Progenitor cell of endocrine pancreas (in vitro differentiated cells): ENCODE results near the gene PARD3. TPM values are rescaled to one million over a fixed set of nuclear protein-coding genes. Genes with fewer than 3 reads are reported as not detected.

ENCODE experiments used
- DNase-seq: peaks from one replicate; pipeline ENCODE4 v3.0.0; 2021; ENCODE audit warnings: low spot score; ENCODE audit not compliant: unreplicated experiment
- H3K27ac Mint-ChIP-seq: 2 replicates; pipeline ENCODE4 v1.8.0; 2021; ENCODE audit warnings: mild to moderate bottlenecking, moderate library complexity, mixed read lengths
- H3K27me3 Mint-ChIP-seq: 2 replicates; pipeline ENCODE4 v1.8.0; 2021; ENCODE audit warnings: mixed read lengths
- H3K36me3 Mint-ChIP-seq: 2 replicates; pipeline ENCODE4 v1.8.0; 2022; ENCODE audit warnings: mixed read lengths; ENCODE audit not compliant: insufficient read depth
- H3K4me1 Mint-ChIP-seq: 2 replicates; pipeline ENCODE4 v1.8.0; 2021; ENCODE audit warnings: low read depth, mixed read lengths
- H3K4me3 Mint-ChIP-seq: 2 replicates; pipeline ENCODE4 v1.8.0; 2021; ENCODE audit warnings: low read depth, mild to moderate bottlenecking, moderate library complexity, mixed read lengths
- H3K9me3 Mint-ChIP-seq: 2 replicates; pipeline ENCODE4 v1.8.0; 2021; ENCODE audit warnings: low read depth, mixed read lengths
- CTCF ChIP-seq: fragments of 200-600 bp; sonication (generic); IDR thresholded peaks from one replicate; pipeline ENCODE4 v1.5.0; 2021; ENCODE audit warnings: antibody characterized with exemption, mild to moderate bottlenecking; ENCODE audit not compliant: unreplicated experiment
- total RNA-seq: library from RNA; stranded (reverse); gene quantifications from 2 replicates; pipeline ENCODE4 v1.2.1, GENCODE V29; 2021

PARD3 gene
- total RNA-seq, 1 donor from 2014 or later, result 85.3 TPM

GRCh38 chr10:34781711-34782110 lies 33.4 kb downstream of the PARD3 start:
- Mint-ChIP-seq H3K4me1 (peaks cover 38% of the 10 kb centered on the region), H3K27me3 (no peaks in the 10 kb centered on the region)

GRCh38 chr10:34780818-34781380 lies 34.2 kb downstream of the PARD3 start:
- H3K27ac Mint-ChIP-seq, result peak overlapping the region; percentile 92
- no peak for TF ChIP-seq CTCF
- peaks cover 41% of the 10 kb centered on the region for H3K4me1 Mint-ChIP-seq
- peak; percentile 14 for DNase-seq
- peak overlapping the region; percentile 29 for H3K4me3 Mint-ChIP-seq
- peaks cover 2% of the 10 kb centered on the region for H3K36me3 Mint-ChIP-seq
- no peaks in the 10 kb centered on the region for H3K27me3 Mint-ChIP-seq
- no peaks in the 10 kb centered on the region for H3K9me3 Mint-ChIP-seq

More at GRCh38 chr10:34781711-34782110, 33.4 kb downstream of the PARD3 start:
- Mint-ChIP-seq H3K9me3 (no peaks in the 10 kb centered on the region), H3K4me3 (no peak overlapping the region), H3K27ac (peak overlapping the region; percentile 92), H3K36me3 (peaks cover 2% of the 10 kb centered on the region)
- no peak for TF ChIP-seq CTCF
- no peak for DNase-seq

- DNase-seq, result no peak
- peaks cover 2% of the 10 kb centered on the region for H3K36me3 Mint-ChIP-seq
- no peak for TF ChIP-seq CTCF
- H3K9me3 Mint-ChIP-seq, result no peaks in the 10 kb centered on the region
- H3K4me1 Mint-ChIP-seq, result peaks cover 46% of the 10 kb centered on the region
- H3K27me3 Mint-ChIP-seq, result no peaks in the 10 kb centered on the region
- H3K27ac Mint-ChIP-seq, result no peak overlapping the region
- no peak overlapping the region for H3K4me3 Mint-ChIP-seq
Measured at GRCh38 chr10:34778237-34778636, 36.9 kb downstream of the PARD3 start.

- TF ChIP-seq CTCF, result no peak
- no peaks in the 10 kb centered on the region for H3K27me3 Mint-ChIP-seq
- no peak overlapping the region for H3K4me3 Mint-ChIP-seq
- peaks cover 33% of the 10 kb centered on the region for H3K4me1 Mint-ChIP-seq
- DNase-seq, result no peak
- H3K36me3 Mint-ChIP-seq, result peaks cover 2% of the 10 kb centered on the region
- H3K9me3 Mint-ChIP-seq, result no peaks in the 10 kb centered on the region
- peak overlapping the region; percentile 17 for H3K27ac Mint-ChIP-seq
Measured at GRCh38 chr10:34776090-34776690, 38.9 kb downstream of the PARD3 start.

- Mint-ChIP-seq H3K27me3 (no peaks in the 10 kb centered on the region), H3K27ac (no peak overlapping the region), H3K4me1 (peaks cover 28% of the 10 kb centered on the region)
Measured at GRCh38 chr10:34775044-34775637, 40.0 kb downstream of the PARD3 start.

More at GRCh38 chr10:34775044-34775637, 40.0 kb downstream of the PARD3 start:
- Mint-ChIP-seq H3K36me3 (peaks cover 2% of the 10 kb centered on the region), H3K9me3 (no peaks in the 10 kb centered on the region), H3K4me3 (no peak overlapping the region)
- no peak for TF ChIP-seq CTCF
- no peak for DNase-seq
